ENCODE data around the gene VIPR2.

VIPR2 gene

DNA sequence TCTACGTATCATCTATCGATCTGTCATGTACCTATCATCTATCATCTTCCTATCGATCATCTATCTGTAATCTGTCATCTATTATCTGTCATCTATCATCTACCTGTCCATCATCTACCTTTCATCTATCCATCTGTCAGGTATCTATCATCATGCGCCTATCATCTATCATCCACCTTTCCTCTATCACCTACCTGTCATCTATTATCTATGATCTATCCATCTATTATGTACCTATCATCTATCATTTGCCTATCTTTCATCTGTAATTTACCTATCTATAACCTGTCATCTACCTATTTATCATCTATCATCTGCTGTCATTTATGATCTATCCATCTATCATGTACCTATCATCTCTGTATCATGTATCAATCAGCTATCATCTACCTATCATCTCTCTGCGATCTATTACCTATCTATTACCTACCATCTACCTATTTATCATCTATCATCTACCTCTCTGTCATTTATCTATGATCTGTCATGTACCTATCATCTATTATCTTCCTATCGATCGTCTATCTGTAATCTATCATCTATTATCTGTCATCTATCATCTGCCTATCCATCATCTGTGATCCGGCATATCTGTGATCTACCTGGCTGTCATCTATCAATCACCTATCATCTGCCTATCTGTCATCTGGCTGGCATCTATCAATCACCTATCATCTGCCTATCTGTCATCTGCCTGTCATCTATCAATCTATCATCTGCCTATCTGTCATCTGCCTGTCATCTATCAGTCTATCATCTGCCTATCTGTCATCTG, 1.6 kb upstream of the VIPR2 start:
- Histone ChIP-seq H3K4me1 (ENCODE audit: control insufficient read depth, insufficient read depth, low read length) (no peaks in the 10 kb centered on the region), H3K9me3 (ENCODE audit: control insufficient read depth, low read length) (no peaks in the 10 kb centered on the region), H3K4me3 (ENCODE audit: low read length) (no peak overlapping the region), H3K27me3 (replicated peaks; ENCODE audit: control insufficient read depth, insufficient read depth, low read length) (peaks cover 52% of the 10 kb centered on the region), H3K36me3 (ENCODE audit: control insufficient read depth, insufficient read depth, low read length, severe bottlenecking) (no peaks in the 10 kb centered on the region), H3K9ac (ENCODE audit: low read length) (no peak overlapping the region)
- no peak for DNase-seq (ENCODE audit: low read depth)

DNA sequence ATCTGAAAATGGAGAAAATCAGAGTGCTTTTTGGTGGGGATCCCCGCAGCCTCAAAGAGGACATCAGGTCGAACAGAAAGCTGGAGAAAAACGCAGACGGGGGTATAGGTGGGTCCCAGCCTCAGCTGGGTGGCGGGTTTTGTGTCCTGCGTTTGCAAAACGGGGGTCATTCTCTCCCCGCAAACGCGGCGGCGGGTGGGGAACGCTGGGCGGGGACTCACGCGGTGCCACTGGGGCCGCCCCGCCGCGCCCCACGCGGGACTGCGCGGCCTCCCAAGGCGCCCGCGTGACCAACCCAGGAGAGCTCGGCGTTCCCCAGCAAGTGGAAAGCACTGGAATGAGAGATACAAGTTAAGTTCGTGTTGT, 806 bp upstream of the VIPR2 start:
- DNase-seq (ENCODE audit: low read depth): no peak
- no peak overlapping the region for H3K9ac ChIP-seq (ENCODE audit: low read length)
- no peak overlapping the region for H3K4me3 ChIP-seq (ENCODE audit: low read length)
- no peaks in the 10 kb centered on the region for H3K36me3 ChIP-seq (ENCODE audit: control insufficient read depth, insufficient read depth, low read length, severe bottlenecking)
- no peaks in the 10 kb centered on the region for H3K4me1 ChIP-seq (ENCODE audit: control insufficient read depth, insufficient read depth, low read length)
- H3K27me3 ChIP-seq (replicated peaks; ENCODE audit: control insufficient read depth, insufficient read depth, low read length): peaks cover 48% of the 10 kb centered on the region
- H3K9me3 ChIP-seq (ENCODE audit: control insufficient read depth, low read length): no peaks in the 10 kb centered on the region

GRCh38 chr7:159143780-159144757, 598 bp downstream of the VIPR2 start:
- Histone ChIP-seq H3K36me3 (ENCODE audit: control insufficient read depth, insufficient read depth, low read length, severe bottlenecking) (no peaks in the 10 kb centered on the region), H3K9ac (ENCODE audit: low read length) (no peak overlapping the region), H3K9me3 (ENCODE audit: control insufficient read depth, low read length) (no peaks in the 10 kb centered on the region), H3K4me1 (ENCODE audit: control insufficient read depth, insufficient read depth, low read length) (no peaks in the 10 kb centered on the region), H3K27me3 (replicated peaks; ENCODE audit: control insufficient read depth, insufficient read depth, low read length) (peaks cover 48% of the 10 kb centered on the region), H3K4me3 (ENCODE audit: low read length) (peak overlapping the region; percentile 44)
- DNase-seq (ENCODE audit: low read depth): no peak

DNA sequence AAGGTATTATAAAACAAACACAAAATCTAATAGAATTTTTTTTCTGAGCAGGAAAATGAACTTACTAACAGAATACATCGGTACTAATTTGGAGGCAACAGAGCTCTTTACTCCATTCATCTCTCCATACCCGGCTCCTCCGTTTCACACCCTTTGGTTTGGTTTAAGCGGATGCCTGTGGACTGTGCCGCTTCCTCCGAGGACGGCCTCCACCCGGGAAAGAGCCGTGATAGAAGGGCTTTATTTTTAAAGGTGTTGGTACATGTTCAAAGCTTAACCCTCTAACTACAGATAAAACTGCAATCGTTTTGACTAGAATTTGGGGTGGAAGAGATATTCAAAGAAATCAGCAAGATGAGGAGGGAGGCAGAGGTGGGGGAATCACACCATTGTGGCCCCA, 1.9 kb downstream of the VIPR2 start:
- Histone ChIP-seq H3K4me1 (ENCODE audit: control insufficient read depth, insufficient read depth, low read length) (no peaks in the 10 kb centered on the region), H3K4me3 (ENCODE audit: low read length) (no peak overlapping the region), H3K9ac (ENCODE audit: low read length) (no peak overlapping the region), H3K36me3 (ENCODE audit: control insufficient read depth, insufficient read depth, low read length, severe bottlenecking) (no peaks in the 10 kb centered on the region), H3K27me3 (replicated peaks; ENCODE audit: control insufficient read depth, insufficient read depth, low read length) (peaks cover 45% of the 10 kb centered on the region), H3K9me3 (ENCODE audit: control insufficient read depth, low read length) (no peaks in the 10 kb centered on the region)
- no peak for DNase-seq (ENCODE audit: low read depth)

DNA sequence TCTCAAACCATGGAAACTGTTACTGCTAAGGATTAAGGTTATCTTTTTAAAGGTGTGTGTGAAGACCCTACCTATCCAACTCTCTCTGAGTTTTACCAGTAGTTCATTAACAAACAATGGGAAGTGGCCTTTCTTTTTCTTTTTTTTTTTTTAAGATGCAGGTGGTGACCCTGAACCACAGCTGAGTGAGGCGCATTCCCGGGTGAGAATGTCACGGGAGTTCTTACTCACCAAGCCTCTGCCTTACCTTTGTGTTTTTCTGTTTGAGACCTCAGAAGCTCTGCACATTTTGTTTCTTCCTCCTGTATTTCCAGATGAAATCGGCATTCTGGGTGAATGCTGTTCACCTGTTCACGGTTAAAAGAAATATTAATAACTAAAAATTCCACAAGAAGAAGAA, 2.5 kb downstream of the VIPR2 start:
- no peaks in the 10 kb centered on the region for H3K9me3 ChIP-seq (ENCODE audit: control insufficient read depth, low read length)
- H3K27me3 ChIP-seq (replicated peaks; ENCODE audit: control insufficient read depth, insufficient read depth, low read length): peaks cover 40% of the 10 kb centered on the region
- H3K9ac ChIP-seq (ENCODE audit: low read length): no peak overlapping the region
- H3K4me3 ChIP-seq (ENCODE audit: low read length): no peak overlapping the region
- no peaks in the 10 kb centered on the region for H3K36me3 ChIP-seq (ENCODE audit: control insufficient read depth, insufficient read depth, low read length, severe bottlenecking)
- no peak for DNase-seq (ENCODE audit: low read depth)
- no peaks in the 10 kb centered on the region for H3K4me1 ChIP-seq (ENCODE audit: control insufficient read depth, insufficient read depth, low read length)

DNA sequence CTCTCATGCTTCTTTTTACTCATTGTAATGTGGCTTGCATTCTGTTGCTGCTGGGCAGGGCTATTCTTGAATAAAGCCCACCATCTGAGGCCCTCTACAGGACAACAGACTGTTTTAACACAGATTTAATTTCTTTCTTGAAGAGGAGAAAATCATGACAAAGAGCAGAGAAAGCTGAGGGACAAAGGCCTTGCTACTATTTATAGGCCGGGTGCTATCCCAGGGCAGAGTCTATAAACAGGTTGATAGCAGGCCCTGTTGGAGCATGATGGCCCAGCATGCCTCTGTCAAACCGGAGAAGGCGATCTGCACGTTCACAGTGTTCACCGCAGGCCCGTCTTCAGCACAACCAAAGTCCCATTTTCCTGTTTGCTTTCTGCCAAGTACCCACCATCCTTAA, 3.0 kb downstream of the VIPR2 start:
- H3K9me3 ChIP-seq (ENCODE audit: control insufficient read depth, low read length): no peaks in the 10 kb centered on the region
- H3K36me3 ChIP-seq (ENCODE audit: control insufficient read depth, insufficient read depth, low read length, severe bottlenecking): no peaks in the 10 kb centered on the region
- no peak for DNase-seq (ENCODE audit: low read depth)
- H3K27me3 ChIP-seq (replicated peaks; ENCODE audit: control insufficient read depth, insufficient read depth, low read length): peaks cover 39% of the 10 kb centered on the region
- H3K4me3 ChIP-seq (ENCODE audit: low read length): no peak overlapping the region
- H3K4me1 ChIP-seq (ENCODE audit: control insufficient read depth, insufficient read depth, low read length): no peaks in the 10 kb centered on the region
- H3K9ac ChIP-seq (ENCODE audit: low read length): no peak overlapping the region

- no peak overlapping the region for H3K4me3 ChIP-seq (ENCODE audit: low read length)
- peaks cover 34% of the 10 kb centered on the region for H3K27me3 ChIP-seq (replicated peaks; ENCODE audit: control insufficient read depth, insufficient read depth, low read length)
- H3K9me3 ChIP-seq (ENCODE audit: control insufficient read depth, low read length): no peaks in the 10 kb centered on the region
- H3K9ac ChIP-seq (ENCODE audit: low read length): no peak overlapping the region
- H3K4me1 ChIP-seq (ENCODE audit: control insufficient read depth, insufficient read depth, low read length): no peaks in the 10 kb centered on the region
- no peaks in the 10 kb centered on the region for H3K36me3 ChIP-seq (ENCODE audit: control insufficient read depth, insufficient read depth, low read length, severe bottlenecking)
- DNase-seq (ENCODE audit: low read depth): no peak
Observed at GRCh38 chr7:159141167-159141566, 3.5 kb downstream of the VIPR2 start.

DNA sequence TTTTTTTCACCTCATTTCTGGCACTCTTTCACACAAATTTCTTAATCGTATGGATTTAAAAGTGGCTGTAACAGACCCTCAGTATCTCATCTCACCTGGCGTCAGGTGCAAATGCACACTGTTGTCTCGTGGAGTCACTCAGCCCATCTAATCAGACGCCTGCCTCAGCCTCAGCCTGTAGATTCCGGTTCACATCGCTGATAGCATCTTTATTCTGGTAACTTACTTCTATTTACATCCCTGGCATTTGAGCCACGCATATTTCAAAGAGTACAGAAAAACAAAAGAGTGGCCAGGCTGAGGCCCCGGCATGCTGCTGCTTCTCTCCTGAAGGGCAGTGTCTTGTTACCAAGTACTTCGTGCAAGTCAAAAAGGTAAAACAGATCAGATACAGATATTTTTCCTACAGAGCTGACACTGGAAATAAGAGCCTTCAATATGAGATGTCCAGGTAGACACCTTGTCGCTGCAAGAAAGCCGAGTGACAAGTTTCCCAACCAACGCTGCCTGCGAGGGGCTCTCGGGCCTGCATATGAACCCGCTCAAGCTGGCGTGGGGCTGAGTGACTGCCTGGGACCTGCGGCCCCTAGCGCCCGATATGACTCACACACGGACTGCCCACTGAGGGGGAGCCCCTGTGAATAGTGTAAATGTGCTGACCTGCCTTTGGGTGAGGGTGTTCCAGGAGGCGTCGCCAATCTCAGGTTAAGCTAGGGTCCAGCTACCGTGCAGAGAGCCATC, 4.3 kb downstream of the VIPR2 start:
- Histone ChIP-seq H3K4me3 (ENCODE audit: low read length) (no peak overlapping the region), H3K9ac (ENCODE audit: low read length) (no peak overlapping the region), H3K9me3 (ENCODE audit: control insufficient read depth, low read length) (no peaks in the 10 kb centered on the region), H3K4me1 (ENCODE audit: control insufficient read depth, insufficient read depth, low read length) (no peaks in the 10 kb centered on the region), H3K36me3 (ENCODE audit: control insufficient read depth, insufficient read depth, low read length, severe bottlenecking) (no peaks in the 10 kb centered on the region), H3K27me3 (replicated peaks; ENCODE audit: control insufficient read depth, insufficient read depth, low read length) (peaks cover 28% of the 10 kb centered on the region)
- DNase-seq (ENCODE audit: low read depth): no peak

GRCh38 chr7:159139639-159140038, 5.0 kb downstream of the VIPR2 start:
- Histone ChIP-seq H3K9ac (ENCODE audit: low read length) (no peak overlapping the region), H3K27me3 (replicated peaks; ENCODE audit: control insufficient read depth, insufficient read depth, low read length) (peaks cover 28% of the 10 kb centered on the region), H3K4me1 (ENCODE audit: control insufficient read depth, insufficient read depth, low read length) (no peaks in the 10 kb centered on the region), H3K36me3 (ENCODE audit: control insufficient read depth, insufficient read depth, low read length, severe bottlenecking) (no peaks in the 10 kb centered on the region), H3K4me3 (ENCODE audit: low read length) (no peak overlapping the region), H3K9me3 (ENCODE audit: control insufficient read depth, low read length) (no peaks in the 10 kb centered on the region)
- DNase-seq (ENCODE audit: low read depth): no peak

DNA sequence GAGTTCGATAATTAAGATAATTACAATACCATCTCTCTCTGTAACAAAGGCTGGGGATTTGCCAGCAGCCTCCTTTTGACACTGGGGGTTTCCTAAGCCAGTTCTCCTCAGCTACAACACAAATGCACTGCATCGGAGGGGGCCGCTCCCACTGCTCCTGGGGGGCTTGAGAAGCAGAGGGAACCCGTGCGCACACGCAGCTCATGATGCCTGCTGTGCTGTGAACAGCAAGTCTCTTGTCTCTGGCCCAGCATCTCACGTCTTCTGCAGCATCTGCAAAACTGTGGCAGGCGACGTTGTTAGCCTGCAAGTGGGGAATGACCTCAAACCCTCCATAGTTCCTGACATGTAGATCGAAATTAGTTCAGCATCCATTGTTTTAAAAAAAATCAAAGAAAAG, 5.5 kb downstream of the VIPR2 start:
- DNase-seq (ENCODE audit: low read depth): no peak
- Histone ChIP-seq H3K4me3 (ENCODE audit: low read length) (no peak overlapping the region), H3K4me1 (ENCODE audit: control insufficient read depth, insufficient read depth, low read length) (no peaks in the 10 kb centered on the region), H3K36me3 (ENCODE audit: control insufficient read depth, insufficient read depth, low read length, severe bottlenecking) (no peaks in the 10 kb centered on the region), H3K27me3 (replicated peaks; ENCODE audit: control insufficient read depth, insufficient read depth, low read length) (peaks cover 27% of the 10 kb centered on the region), H3K9ac (ENCODE audit: low read length) (no peak overlapping the region), H3K9me3 (ENCODE audit: control insufficient read depth, low read length) (no peaks in the 10 kb centered on the region)

GRCh38 chr7:159138508-159138907, 6.2 kb downstream of the VIPR2 start:
- Histone ChIP-seq H3K4me1 (ENCODE audit: control insufficient read depth, insufficient read depth, low read length) (no peaks in the 10 kb centered on the region), H3K9ac (ENCODE audit: low read length) (no peak overlapping the region), H3K36me3 (ENCODE audit: control insufficient read depth, insufficient read depth, low read length, severe bottlenecking) (no peaks in the 10 kb centered on the region), H3K27me3 (replicated peaks; ENCODE audit: control insufficient read depth, insufficient read depth, low read length) (peaks cover 20% of the 10 kb centered on the region), H3K9me3 (ENCODE audit: control insufficient read depth, low read length) (no peaks in the 10 kb centered on the region), H3K4me3 (ENCODE audit: low read length) (no peak overlapping the region)
- no peak for DNase-seq (ENCODE audit: low read depth)

Measured in adipocyte (in vitro differentiated cells).